GM12874 (cell line): ENCODE measurements around the gene TSPEAR.

Experiments used
- CTCF ChIP-seq: IDR thresholded peaks from 2 replicates; pipeline ENCODE4 v1.5.1; 2011; ENCODE audit warnings: low read depth, mild to moderate bottlenecking, control low read depth, low read length, moderate library complexity; ENCODE audit not compliant: insufficient read depth

The TSPEAR gene

GRCh38 chr21:44710294-44710665, 1.1 kb downstream of the TSPEAR start:
- no peak for TF ChIP-seq CTCF

- TF ChIP-seq CTCF: no peak
These were observed 1.7 kb downstream of the TSPEAR start for GRCh38 chr21:44709426-44710293.

GRCh38 chr21:44708866-44709425, 2.4 kb downstream of the TSPEAR start:
- no peak for TF ChIP-seq CTCF

- no peak for TF ChIP-seq CTCF
These were observed 3.0 kb downstream of the TSPEAR start for GRCh38 chr21:44708213-44708865.

- no peak for TF ChIP-seq CTCF
These were observed 4.4 kb downstream of the TSPEAR start for GRCh38 chr21:44706706-44707581.

GRCh38 chr21:44706026-44706705, 5.2 kb downstream of the TSPEAR start:
- no peak for TF ChIP-seq CTCF
